ENCODE data around the gene RASL11B.

- TF ChIP-seq, protein P1, sequence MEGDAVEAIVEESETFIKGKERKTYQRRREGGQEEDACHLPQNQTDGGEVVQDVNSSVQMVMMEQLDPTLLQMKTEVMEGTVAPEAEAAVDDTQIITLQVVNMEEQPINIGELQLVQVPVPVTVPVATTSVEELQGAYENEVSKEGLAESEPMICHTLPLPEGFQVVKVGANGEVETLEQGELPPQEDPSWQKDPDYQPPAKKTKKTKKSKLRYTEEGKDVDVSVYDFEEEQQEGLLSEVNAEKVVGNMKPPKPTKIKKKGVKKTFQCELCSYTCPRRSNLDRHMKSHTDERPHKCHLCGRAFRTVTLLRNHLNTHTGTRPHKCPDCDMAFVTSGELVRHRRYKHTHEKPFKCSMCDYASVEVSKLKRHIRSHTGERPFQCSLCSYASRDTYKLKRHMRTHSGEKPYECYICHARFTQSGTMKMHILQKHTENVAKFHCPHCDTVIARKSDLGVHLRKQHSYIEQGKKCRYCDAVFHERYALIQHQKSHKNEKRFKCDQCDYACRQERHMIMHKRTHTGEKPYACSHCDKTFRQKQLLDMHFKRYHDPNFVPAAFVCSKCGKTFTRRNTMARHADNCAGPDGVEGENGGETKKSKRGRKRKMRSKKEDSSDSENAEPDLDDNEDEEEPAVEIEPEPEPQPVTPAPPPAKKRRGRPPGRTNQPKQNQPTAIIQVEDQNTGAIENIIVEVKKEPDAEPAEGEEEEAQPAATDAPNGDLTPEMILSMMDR (IDR thresholded peaks at IDR 0.05; ENCODE audit: extremely low read depth in 1 of 2, insufficient read depth in 1 of 2, low read depth in 1 of 2, low read length in 2 of 2) = no peak
- TF ChIP-seq MYC (IDR thresholded peaks at IDR 0.05; ENCODE audit: low read depth, low read length) (no peak), POLR2AphosphoS5 (IDR thresholded peaks at IDR 0.05; ENCODE audit: insufficient read depth, low read depth, low read length) (no peak), EZH2 (IDR thresholded peaks at IDR 0.05; ENCODE audit: borderline replicate concordance, low read depth, low read length, severe bottlenecking) (no peak), POLR2A (IDR thresholded peaks at IDR 0.05; ENCODE audit: low read depth, low read length) (no peak), FOS (IDR thresholded peaks at IDR 0.05; ENCODE audit: borderline replicate concordance, insufficient read depth, low read length) (no peak), JUN (IDR thresholded peaks at IDR 0.05; ENCODE audit: borderline replicate concordance, insufficient read depth, insufficient read length, low read depth) (no peak), MAX (IDR thresholded peaks at IDR 0.05; ENCODE audit: insufficient read depth, insufficient read length) (no peak)
Measured at GRCh38 chr4:52891743-52892142, 29.6 kb downstream of the RASL11B start.
